GM18502 (cell line): ENCODE results near the gene CLIP2.
"Not testable (repeated sequence)": the region's sequence is repeated elsewhere in the genome, so short reads cannot be mapped to it uniquely, and the experiment has no call there.

Source experiments
- ATAC-seq: cut with Tn5 transposase; IDR thresholded peaks from one replicate; pipeline ENCODE4 v1.9.1; 2021; ENCODE audit warnings: mild to moderate bottlenecking; ENCODE audit not compliant: unreplicated experiment, poor library complexity

CLIP2 gene

DNA sequence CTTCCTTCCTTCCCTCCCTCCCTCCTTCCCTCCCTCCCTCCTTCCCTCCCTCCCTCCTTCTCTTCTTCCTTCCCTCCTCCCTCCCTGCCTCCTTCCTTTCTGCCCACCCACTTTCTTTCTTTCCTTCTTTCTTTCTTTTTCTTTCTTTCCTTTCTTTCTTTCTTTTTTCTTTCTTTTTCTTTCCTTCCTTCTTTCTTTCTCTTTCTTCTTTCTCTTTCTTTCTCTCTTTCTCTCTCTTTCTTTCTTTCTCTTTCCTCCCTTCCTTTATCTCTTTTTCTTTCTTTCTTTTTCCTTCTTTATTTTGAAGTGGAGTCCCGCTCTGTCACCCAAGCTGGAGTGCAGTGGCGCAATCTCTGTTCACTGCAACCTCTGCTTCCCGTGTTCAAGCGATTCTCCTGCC lies 130.8 kb downstream of the CLIP2 start:
- no peak for ATAC-seq

DNA sequence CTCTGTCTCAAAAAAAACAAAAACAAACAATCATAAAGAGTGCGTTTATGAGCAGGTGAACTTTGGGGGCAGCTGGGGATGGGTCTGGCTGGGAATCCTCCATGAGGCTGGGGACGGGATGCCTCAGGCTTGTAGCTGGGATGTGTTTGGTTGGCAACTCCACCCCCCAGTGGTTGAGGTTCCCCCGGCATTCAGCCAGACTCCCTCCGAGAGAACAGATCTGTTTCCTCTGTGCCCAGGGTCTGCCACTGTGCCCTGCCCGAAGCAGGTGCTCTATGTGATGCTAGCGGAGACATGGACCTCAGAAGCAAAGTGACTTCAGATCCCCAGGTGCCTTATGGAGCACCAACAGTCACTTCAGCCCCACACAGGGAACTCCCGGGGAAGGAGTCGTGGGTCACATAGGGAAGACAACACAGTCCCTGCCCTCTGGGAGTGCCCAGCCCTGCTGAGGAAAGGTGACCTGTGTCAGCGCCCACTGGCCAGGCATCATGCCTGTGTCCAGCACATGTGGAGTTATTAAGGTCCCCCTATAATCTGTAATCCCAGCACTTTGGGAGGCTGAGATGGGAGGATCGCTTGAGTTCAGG lies 135.2 kb downstream of the CLIP2 start:
- ATAC-seq = no peak

DNA sequence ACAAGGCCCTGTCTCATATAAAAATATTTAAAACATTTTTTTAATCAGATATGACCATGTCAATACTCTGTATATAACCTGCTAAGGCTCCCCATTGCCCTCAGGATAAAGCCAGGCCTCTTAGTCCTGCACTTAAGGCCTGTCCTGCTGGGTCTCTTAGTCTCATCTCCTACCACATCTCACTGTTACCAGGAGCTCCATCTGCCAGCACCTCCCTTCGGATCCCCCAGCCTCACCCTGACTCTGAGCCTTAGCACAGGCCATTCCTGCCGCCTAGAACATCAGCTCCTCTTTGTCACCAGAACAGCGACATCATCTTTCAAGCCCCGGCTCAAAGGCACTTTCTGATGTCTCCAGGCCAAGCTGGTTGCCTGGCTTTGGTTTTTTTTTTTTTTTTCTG lies 138.8 kb downstream of the CLIP2 start:
- no peak for ATAC-seq

DNA sequence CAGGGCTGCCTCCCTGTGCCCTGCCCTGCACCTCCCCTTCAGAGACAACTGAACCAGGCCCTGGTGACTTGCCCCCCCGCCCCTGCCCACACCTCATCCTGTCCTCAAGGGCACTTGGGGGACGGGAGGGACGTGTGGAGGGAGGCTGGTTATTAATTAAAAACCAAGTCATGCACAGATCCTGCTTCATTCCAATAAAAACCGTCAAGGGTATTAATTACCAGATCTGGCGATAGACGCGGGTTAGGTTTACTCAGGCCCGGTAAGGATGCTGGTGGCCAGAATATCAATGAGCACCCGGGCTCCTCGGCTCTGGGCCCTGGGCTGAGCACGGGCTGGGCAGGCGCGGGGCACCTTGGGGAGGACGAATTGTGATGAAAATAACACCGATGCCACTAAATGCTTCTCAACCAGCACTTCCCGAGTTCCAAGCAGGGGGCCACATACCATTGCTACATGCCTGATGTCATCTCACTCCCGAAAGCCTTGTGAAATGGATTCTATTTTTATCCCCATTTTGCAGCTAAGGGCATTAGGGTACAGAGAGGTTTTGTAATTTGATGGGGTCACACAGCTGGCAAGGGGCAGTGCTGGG lies 140.0 kb downstream of the CLIP2 start:
- no peak for ATAC-seq

DNA sequence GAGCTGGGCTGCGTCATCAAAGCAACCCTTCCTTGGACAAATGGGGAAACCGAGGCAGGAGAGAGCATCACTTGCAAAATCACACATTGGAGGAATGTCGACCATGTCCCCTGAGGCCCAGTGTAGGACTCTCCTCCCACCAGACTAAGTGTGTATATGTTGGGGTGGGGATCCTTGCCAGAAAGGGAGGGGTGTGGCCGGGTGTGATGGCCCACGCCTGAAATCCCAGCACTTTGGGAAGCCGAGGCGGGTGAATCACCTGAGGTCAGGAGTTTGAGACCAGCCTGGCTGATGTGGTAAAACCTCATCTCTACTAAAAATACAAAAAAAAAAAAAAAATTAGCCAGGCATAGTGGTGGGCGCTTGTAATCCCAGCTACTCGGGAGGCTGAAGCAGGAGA lies 141.2 kb downstream of the CLIP2 start:
- ATAC-seq = not testable (repeated sequence)

DNA sequence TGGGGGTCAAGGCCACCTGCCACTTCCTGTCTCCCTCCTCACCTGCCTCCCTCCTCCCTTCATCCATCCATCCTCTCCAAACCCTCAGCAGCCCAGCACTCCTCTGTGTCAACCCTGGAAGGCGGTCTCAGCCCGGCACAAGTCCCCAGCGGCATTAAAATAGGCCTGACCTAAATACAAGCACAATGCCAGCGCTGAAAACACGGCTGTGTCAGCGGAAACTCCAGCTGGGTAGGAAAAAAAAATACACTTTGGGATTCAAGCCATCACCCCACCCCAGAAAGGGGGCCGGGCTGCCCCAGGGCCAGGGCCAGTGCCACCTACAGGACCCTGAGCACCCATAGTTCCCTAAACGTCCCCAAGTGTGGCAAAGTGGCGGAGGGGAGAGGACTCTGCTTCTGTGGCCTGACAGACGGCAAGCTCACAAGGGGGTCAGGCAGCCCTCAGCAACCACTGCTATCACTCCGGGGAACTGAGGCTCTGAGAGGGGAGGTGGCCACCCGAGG lies 141.8 kb downstream of the CLIP2 start:
- ATAC-seq = no peak

DNA sequence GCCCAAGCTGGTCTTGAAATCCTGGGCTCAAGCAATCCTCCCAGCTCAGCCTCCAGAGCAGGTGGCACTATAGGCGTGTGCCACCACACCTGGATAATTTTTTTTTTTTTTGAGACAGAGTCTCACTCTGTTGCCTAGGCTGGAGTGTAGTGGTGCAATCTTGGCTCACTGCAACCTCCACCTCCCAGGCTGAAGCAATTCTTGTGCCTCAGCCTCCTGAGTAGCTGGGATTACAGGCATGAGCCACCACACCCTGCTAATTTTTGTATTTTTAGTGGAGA lies 148.0 kb downstream of the CLIP2 start:
- not testable (repeated sequence) for ATAC-seq

DNA sequence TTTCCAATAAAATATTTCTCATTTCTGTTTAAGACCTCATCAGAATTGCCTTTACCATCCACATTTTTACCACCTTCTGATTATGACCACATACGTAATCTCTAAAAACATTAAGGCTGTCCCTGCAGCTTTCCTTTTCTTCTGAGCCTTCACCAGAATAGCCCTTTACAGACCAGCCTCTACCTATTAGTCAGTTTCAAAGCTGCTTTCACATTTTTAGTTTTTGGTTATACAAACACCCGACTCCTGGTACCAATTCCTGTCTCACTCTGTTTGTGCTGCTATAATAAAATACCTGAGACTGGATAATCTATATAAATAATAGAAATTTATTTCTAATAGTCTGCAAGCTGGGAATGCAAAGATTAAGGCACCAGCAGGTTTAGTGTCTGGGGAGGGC lies 149.1 kb downstream of the CLIP2 start:
- ATAC-seq = no peak

DNA sequence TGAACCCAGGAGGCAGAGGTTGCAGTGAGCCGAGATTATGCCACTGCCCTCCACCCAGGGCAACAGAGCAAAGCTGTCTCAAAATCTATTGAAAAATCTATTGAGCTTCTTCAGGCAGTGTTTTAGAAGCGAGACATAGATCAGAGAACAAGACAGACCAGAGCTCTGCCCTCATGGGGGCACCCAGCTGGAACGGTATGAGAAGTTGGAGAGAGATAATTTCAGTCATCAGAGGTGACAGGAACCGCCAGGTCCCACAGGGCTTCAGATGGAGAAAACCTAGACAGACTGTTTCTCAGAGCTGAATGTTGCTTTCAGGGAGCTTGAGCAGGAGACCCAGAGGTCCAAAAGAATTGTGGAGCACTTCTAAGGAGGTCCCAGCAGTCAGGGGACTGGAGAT lies 150.3 kb downstream of the CLIP2 start:
- ATAC-seq = no peak

DNA sequence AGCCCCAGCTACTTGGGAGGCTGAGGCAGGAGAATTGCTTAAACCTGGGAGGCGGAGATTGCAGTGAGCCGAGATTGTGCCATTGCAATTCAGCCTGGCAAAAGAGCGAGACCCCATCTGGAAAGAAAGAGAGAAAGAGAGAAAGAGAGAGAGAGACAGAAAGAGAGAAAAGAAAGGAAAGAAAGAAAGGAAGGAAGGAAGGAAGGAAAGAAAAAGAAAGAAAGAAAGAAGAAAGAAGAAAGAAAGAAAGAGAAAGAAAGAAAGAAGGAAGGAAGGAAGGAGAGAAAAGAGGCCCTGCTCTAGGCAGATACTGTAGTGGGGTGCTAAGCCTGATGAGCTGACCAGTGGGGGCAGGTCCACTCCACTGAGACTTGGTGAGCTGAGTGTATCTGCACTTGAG lies 150.9 kb downstream of the CLIP2 start:
- ATAC-seq = not testable (repeated sequence)

DNA sequence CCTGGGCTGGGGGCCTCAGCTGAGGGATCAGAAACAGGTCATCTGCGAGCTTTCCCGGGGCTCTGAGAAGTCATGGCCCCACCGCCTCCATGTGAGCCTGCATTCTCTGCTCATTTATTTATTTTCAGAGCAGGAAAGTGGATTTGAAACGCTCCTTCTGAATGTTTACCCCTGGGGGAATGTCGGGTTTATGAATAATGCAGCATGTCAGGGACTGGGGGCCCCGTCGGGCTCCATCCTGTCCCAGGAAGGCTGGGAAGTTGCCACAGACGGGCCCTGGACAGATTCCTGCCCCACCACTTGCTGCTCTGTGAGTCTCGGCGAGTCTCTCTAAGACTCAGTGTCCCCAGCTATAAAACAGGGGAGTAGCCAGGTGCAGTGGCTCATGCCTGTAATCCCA lies 152.6 kb downstream of the CLIP2 start:
- no peak for ATAC-seq

DNA sequence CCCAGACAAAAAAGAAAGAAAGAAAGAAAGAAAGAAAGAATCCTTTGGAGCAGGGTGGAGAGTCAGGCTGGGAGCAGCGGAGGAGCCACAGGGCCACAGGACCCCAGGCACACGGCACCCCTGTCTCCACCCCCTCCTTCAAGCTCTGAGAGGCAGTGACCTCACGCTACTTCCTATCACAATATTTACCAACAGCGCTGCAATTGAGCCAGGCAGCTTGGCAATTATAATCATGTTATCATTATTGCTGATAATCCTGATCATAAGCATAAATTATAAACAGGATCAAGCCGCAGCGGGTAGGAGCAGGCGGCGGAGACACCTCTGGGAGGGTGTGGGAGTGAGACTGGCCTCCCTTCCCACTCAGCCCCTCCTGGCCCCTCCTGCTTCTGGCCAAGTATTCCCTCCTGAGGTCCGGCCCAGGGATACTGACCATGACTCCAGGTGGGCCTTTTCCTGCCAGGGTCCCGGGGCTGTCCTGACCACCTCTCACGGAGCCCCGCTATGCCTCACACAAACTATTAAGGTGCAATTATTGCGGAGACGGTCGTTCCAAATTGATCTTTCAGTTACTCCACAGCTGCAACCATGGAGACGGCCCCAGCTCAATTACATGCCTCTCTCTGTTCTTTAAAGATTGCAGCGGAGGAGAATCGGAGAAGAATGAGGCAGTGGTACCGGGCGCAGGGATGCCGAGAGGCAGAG lies 154.5 kb downstream of the CLIP2 start:
- ATAC-seq = no peak

DNA sequence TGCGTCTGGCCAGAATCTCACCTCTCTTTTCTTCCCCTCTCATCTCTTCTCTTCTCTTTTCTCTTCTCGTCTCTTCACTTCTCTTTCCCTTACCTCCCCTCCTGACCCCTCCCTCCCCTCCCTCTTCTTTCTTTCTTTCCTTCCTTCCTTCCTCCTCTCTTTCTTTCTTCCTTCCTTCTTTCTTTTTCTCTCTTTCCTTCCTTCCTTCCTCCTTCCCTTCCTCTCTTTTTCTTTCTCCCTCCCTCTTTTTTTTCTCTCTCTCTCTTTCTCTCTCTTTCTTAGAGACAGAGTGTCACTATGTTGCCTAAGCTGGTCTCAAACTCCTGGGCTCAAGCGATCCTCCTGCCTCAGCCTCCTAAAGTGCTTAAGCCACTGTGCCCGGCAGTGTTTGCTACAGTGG lies 159.9 kb downstream of the CLIP2 start:
- ATAC-seq = no peak

DNA sequence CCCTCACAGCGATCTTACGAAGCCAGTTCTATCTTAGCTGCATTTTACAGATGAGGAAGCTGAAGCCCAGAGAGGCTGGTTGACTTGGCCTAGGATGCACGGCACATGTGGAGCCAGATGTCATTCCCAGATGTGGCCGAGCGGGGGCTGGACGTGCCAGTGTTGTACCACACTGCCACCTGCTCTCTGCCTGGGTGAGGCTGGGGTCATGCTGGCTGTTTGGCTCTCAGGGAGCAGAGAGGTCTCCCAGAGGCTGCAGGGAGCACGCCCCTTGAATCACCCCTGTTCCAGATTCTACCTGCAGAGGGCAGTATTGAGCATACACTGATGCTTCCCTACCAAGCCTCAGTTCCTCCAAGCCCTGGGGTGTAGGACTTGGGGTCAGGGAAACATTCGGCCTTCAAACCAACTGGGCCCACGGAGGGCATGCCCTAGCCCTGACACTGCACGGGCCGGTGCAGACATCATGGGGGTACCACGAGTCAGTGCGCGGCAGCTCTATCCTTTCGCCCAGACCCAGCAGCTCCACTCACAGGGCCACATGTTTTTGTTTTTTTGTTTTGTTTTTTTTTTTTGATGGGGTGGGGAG lies 160.7 kb downstream of the CLIP2 start:
- no peak for ATAC-seq

DNA sequence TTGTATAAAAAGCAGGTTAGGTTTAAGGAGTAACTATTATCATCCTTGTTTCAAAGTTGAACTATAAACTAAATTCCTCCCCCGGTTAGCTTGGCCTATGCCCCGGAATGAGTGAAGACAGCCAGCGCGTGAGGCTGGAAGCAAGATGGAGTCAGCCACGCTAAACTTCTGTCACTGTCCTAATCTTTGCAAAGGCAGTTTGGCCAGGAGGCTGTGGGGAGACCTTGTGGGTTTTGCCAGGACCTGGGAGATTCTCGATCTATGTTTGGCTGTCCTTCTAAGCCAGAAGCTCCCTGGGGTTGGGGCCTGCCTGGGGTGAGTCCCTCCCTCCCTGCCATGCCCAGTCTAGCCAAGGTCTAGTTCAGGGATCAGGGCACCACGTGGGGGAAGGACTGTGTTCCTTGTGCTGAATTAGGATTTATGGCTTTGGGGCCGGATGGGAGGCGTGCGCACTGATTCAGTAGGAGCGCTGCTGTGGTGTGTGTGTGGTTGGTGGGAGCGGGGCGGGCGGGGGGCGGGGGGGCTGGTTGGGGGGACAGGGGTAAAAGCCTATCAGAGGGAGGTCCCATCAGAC lies 163.6 kb downstream of the CLIP2 start:
- no peak for ATAC-seq

DNA sequence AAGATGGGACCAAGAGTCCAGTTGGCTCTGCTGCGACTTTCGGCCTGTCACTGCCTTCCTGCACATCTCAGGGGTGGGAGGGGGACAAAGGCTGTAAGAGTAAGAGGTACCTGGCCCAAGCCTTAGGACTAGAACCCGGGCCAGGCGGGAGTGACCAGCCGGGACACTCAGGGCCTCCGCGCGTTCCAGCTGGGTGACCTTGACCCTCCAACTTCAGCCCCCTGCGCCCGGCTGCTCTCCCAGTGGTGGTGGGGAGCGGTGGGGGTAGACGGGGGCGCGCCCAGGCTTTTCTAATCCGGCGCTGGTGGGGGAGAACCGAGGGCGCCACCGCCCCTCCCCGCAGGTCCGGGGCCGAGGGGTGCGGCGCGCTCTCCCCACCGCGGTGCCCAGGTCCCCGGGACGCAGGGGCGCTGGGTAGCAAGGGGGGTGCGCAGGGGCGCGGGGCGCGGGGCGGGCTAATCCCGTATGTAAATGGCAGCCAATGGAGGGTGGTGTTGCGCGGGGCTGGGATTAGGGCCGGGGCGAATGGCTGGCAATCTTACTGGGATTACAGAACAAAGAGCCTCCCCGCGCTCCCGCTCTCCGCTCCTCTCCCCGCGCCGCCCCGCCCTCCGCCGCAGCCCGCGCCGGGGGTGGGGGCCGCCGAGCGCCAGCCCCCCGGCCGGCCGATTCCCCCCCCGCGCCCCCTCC lies 164.3 kb downstream of the CLIP2 start, which contains the start of gene GTF2IRD1:
Gene GTF2IRD1, plus strand, starts transcription at position 585 of the 690 bp plus-strand sequence. CDS start 54,175 bp downstream, outside the sequence.
- peak; percentile 49 for ATAC-seq

DNA sequence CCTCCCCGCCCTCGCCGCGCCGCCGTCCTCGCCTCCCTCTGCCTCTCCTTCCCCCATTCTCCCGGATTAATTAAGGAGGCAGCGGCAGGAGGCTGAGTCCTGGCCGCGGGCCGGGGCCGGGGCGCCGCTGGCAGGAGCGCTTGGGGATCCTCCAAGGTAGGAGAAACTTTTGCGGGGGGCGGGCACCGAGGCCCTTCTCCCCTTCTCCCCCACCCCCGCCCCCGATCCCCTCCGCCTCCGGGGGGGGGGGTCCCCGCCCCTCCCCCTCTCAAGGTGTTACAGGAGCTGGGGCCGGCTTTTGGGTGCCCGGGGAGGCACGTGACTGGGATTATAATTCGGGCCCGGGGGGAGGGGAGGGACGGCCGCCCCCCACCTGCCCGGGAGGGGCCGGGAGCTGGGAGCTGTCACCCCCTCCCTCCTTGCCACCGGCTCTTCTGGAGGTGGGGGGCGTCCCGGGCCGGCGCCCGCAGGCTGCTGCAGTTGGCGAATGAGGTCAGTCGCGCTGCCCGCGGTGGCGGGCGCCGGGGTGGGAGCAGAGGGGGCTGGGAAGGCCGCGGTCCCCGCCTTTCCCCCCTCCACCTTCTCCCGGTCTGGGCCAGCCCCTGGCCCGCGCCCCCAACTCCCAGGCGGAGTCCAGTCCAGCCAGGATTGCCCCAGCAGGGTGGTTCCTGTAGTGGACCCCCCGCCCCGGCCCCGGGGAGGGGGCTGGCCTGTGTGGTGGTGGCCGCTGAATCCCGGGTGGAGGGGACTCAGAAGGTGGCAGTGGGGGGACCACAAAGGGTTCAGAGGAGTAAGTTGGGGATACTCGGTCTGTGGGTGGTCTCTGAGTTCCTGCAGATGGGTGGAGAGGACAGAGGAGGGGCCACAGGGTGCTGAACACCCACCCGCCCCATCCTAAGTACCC lies 165.1 kb downstream of the CLIP2 start:
- no peak for ATAC-seq

DNA sequence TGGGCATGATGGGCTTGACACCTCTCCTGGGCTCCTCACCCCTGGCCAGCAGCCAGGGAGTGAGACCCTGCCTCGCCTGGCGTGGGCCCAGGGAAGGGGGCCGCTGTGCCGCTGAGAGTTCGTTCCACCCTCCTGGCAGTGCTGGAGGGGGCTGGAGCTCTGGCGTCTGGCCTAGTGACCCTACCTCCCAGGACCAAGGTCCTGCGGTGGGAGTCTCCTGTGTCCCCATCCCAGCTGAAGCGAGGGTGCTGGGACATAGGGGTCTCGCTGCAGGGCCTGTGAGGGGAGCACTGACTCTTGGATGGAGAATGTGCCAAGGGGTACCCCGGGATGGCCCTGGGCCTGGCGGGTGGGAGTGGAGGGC lies 165.7 kb downstream of the CLIP2 start:
- ATAC-seq = no peak

DNA sequence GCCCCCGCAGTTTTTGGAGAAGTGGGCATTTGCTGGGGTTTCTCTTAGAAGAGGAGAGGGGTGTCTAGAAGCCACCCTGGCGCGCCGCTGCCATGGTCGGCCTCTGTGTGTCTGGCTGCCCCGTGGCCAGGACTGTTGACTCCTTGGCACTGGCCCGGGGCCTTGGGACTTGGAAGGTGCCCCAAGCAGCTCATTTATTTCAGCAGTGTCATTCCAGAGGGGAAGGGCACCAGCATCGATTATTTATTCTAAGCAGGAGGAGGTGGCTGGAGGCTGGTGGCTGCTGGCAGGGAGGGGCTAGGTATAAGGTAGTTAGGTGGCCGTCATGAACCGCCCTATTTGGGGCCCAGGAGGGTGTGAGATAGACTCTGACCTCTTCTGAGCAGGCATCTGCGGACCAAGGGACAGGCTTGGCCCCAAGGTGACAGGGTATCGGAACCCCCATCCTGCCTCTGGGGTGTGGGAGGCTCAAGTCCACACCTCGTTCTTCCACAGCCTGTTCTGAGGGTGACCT lies 166.1 kb downstream of the CLIP2 start:
- no peak for ATAC-seq
